Suprapubic skin (tissue), 4 donors: ENCODE measurements around the gene RUNX1. TPM values are rescaled to one million over a fixed set of nuclear protein-coding genes. Genes with fewer than 3 reads are reported as not detected.

ENCODE experiments used
- DNase-seq, 2 donors: peaks; one replicate each; pipeline ENCODE4 v3.0.0-alpha.2; 2019; ENCODE audit warnings: low spot score in 2 of 2
- H3K27ac ChIP-seq: fragments of 200-600 bp; sonication (generic); one replicate; pipeline ENCODE4 v1.5.1; 2019
- H3K27me3 ChIP-seq: fragments of 200-600 bp; sonication (generic); one replicate; pipeline ENCODE4 v1.5.1; 2019
- H3K36me3 ChIP-seq: fragments of 200-600 bp; sonication (generic); one replicate; pipeline ENCODE4 v1.5.1; 2019
- H3K4me1 ChIP-seq: fragments of 200-600 bp; sonication (generic); one replicate; pipeline ENCODE4 v1.5.1; 2019
- H3K4me3 ChIP-seq: fragments of 200-600 bp; sonication (generic); one replicate; pipeline ENCODE4 v1.5.1; 2019; ENCODE audit warnings: mild to moderate bottlenecking
- H3K9me3 ChIP-seq: fragments of 200-600 bp; sonication (generic); one replicate; pipeline ENCODE4 v1.5.1; 2019
- EP300 ChIP-seq: sonication (generic); formaldehyde crosslinking; IDR thresholded peaks from one replicate; pipeline ENCODE4 v1.6.1; 2017; ENCODE audit warnings: antibody characterized with exemption
- POLR2A ChIP-seq, 2 donors: fragments of 450-650 bp; IDR thresholded peaks; one replicate each; pipeline ENCODE4 v1.6.1; 2017; ENCODE audit warnings: antibody characterized with exemption in 2 of 2, mild to moderate bottlenecking in 2 of 2, moderate library complexity in 2 of 2
- POLR2AphosphoS5 ChIP-seq, 3 donors: sonication (generic); formaldehyde crosslinking; IDR thresholded peaks; one replicate each; pipeline ENCODE4 v1.6.1; 2017; ENCODE audit warnings: antibody characterized with exemption in 3 of 3
- WGBS: methylation state at CpG from one replicate; pipeline ENCODE4 v1.1.5; 2018; 5-methylcytosine and 5-hydroxymethylcytosine counted together
- total RNA-seq, 4 donors: library from RNA; depleted of rRNA; stranded (reverse); fragments of >200 nt; gene quantifications; one replicate each; pipeline ENCODE4 v1.1.0, GENCODE V29; 2016
- TF ChIP-seq, protein P1 (sequence below), 2 donors: fragments of 200-600 bp in 1 of 2; fragments of 450-650 bp in 1 of 2; sonication (generic) in 1 of 2; IDR thresholded peaks; one replicate each; pipeline ENCODE4 v1.5.1; 2016 to 2019; ENCODE audit warnings: antibody characterized with exemption in 2 of 2, mild to moderate bottlenecking in 1 of 2, moderate library complexity in 1 of 2

The RUNX1 gene
- total RNA-seq, 4 donors from 2014 or later = 15.4 to 26.7 (median 20.5) TPM

DNA sequence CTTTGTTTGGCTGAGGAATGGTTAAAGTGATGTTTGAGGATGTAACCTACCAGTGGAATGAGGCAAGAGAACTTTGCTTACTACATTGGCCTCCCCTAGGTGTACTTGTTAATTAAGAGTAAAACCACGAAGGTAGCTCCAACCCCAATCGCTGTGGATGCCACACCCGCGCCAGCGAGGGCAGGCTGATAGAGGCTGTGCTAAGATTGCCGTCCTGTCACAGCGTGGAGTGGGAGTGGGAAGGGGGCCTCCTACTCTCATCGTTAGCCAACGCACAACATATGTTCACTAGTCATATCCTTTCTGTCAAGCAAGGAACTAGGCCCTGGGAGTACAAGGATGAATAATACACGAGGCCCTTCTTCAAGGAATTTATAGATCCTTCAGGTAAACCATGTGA is 99.6 kb downstream of the RUNX1 start:
- H3K27me3 ChIP-seq = no peaks in the 10 kb centered on the region
- TF ChIP-seq POLR2A (IDR thresholded peaks at IDR 0.05) (no peak), EP300 (no peak), POLR2AphosphoS5 (IDR thresholded peaks at IDR 0.05) (no peak)
- TF ChIP-seq, protein P1, sequence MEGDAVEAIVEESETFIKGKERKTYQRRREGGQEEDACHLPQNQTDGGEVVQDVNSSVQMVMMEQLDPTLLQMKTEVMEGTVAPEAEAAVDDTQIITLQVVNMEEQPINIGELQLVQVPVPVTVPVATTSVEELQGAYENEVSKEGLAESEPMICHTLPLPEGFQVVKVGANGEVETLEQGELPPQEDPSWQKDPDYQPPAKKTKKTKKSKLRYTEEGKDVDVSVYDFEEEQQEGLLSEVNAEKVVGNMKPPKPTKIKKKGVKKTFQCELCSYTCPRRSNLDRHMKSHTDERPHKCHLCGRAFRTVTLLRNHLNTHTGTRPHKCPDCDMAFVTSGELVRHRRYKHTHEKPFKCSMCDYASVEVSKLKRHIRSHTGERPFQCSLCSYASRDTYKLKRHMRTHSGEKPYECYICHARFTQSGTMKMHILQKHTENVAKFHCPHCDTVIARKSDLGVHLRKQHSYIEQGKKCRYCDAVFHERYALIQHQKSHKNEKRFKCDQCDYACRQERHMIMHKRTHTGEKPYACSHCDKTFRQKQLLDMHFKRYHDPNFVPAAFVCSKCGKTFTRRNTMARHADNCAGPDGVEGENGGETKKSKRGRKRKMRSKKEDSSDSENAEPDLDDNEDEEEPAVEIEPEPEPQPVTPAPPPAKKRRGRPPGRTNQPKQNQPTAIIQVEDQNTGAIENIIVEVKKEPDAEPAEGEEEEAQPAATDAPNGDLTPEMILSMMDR (IDR thresholded peaks at IDR 0.05) = no peak
- no peak overlapping the region for H3K27ac ChIP-seq
- no peaks in the 10 kb centered on the region for H3K36me3 ChIP-seq
- no peak for DNase-seq
- H3K4me1 ChIP-seq = no peaks in the 10 kb centered on the region
- H3K9me3 ChIP-seq = no peaks in the 10 kb centered on the region
- 87% methylated on average over 10 of the region's 10 CpGs for WGBS
- no peak overlapping the region for H3K4me3 ChIP-seq

DNA sequence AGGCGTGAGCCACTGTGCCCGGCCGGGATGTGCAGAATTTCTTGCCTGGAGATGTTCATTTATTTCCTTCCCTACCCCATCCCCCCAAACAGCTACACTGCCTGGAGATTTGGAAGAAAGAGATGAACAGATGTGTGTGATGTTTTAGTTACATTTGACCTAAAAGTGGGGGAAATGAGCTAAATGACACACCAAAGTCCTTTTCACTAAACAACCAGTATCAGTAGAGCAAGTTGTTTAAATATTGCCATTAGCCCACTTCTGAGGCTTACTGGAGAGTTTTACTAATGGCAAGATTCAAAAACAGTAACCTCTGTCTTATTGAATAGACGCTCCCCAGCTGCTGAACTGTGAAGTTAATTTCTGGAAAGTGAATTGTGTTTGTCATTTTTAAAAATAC is 100.1 kb downstream of the RUNX1 start:
- Histone ChIP-seq H3K27ac (no peak overlapping the region), H3K27me3 (no peaks in the 10 kb centered on the region), H3K4me1 (no peaks in the 10 kb centered on the region), H3K4me3 (no peak overlapping the region), H3K36me3 (no peaks in the 10 kb centered on the region), H3K9me3 (no peaks in the 10 kb centered on the region)
- no peak for DNase-seq
- TF ChIP-seq EP300 (no peak), POLR2AphosphoS5 (IDR thresholded peaks at IDR 0.05) (no peak), POLR2A (IDR thresholded peaks at IDR 0.05) (no peak)
- TF ChIP-seq, protein P1 (IDR thresholded peaks at IDR 0.05) = no peak
- WGBS = 94% methylated on average over 4 of the region's 4 CpGs

DNA sequence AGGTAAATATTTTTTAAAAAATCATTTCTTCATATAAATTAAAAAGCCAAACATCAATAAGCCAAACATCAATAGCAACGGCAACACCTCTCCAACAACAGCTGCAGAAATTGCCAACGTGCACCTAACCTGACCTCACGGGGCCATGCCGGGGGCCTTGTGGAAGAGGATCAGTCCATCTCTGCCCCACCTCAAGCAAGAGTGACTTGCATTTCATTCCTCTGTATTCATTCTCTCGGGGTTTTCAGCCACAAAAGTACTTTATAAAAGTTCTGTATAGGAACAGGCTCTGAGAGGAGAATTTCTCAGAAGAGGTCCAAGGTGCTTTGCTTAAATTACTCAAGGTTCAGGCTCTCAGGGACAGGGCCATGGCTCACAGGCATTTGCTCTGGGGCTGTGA is 100.9 kb downstream of the RUNX1 start:
- DNase-seq = no peak
- Histone ChIP-seq H3K4me3 (no peak overlapping the region), H3K9me3 (no peaks in the 10 kb centered on the region), H3K36me3 (no peaks in the 10 kb centered on the region), H3K4me1 (no peaks in the 10 kb centered on the region), H3K27me3 (no peaks in the 10 kb centered on the region), H3K27ac (no peak overlapping the region)
- TF ChIP-seq EP300 (no peak), POLR2AphosphoS5 (IDR thresholded peaks at IDR 0.05) (no peak), POLR2A (IDR thresholded peaks at IDR 0.05) (no peak)
- TF ChIP-seq, protein P1 (IDR thresholded peaks at IDR 0.05) = no peak
- 92% methylated on average over 5 of the region's 5 CpGs for WGBS

DNA sequence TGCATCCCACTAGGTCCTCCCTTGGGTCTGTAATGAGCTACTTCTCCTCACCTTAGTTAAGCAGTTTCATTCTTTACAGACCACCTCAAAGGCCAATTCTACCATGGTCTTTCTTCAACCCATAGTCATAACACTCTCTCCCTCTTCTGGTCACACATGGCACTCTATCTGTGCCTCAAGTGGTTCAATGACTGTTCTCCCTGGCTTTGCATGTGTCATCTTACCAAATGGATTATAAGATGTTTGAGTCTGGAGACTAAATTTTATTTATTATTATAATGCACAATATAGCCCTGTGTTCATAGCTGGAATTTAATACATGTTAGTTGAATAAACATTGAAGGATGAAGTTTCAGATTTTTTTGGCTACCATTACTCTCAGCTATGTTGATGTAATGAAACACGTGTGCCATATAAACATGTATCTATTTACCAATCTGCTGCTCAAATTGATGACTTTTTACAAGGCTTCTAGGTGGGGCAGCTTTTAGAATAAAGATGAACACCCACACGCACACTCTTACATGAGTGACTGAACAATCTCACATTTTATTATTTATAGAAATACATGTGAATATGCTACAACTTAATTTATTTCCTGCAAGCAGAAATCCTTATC is 102.1 kb downstream of the RUNX1 start:
- no peak overlapping the region for H3K4me3 ChIP-seq
- no peak for DNase-seq
- no peaks in the 10 kb centered on the region for H3K4me1 ChIP-seq
- H3K36me3 ChIP-seq = no peaks in the 10 kb centered on the region
- H3K27ac ChIP-seq = no peak overlapping the region
- no peaks in the 10 kb centered on the region for H3K9me3 ChIP-seq
- TF ChIP-seq POLR2AphosphoS5 (IDR thresholded peaks at IDR 0.05) (no peak), POLR2A (IDR thresholded peaks at IDR 0.05) (no peak), EP300 (no peak)
- TF ChIP-seq, protein P1 (IDR thresholded peaks at IDR 0.05) = no peak
- peaks cover 6% of the 10 kb centered on the region for H3K27me3 ChIP-seq
- 69% methylated on average over 2 of the region's 2 CpGs for WGBS

DNA sequence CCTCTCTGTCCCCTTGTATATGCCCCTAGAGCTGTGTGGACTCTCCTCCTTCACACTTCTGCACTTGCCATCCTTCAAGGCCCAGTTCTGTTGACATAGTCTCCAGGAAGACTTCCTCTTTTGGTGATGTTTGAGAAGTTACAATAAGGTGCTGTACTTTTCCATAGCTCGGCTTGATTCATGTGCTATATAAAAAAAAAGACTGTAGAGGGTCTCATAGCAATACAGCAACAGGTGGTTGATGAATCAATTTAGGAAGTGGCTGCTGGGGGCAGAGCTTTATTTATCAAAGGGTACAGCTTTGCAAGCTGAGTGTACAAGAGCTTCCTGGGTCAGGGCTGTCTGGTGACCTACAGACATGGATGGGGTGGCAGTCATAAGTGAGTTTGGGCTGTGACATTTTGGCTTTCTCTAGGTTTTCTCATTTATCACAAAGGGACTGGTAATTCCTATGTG is 102.7 kb downstream of the RUNX1 start:
- Histone ChIP-seq H3K4me1 (no peaks in the 10 kb centered on the region), H3K4me3 (no peak overlapping the region), H3K36me3 (no peaks in the 10 kb centered on the region), H3K9me3 (no peaks in the 10 kb centered on the region), H3K27ac (no peak overlapping the region), H3K27me3 (peaks cover 6% of the 10 kb centered on the region)
- WGBS = 100% methylated on average over 1 of the region's 1 CpG
- TF ChIP-seq POLR2AphosphoS5 (IDR thresholded peaks at IDR 0.05) (no peak), EP300 (no peak), POLR2A (IDR thresholded peaks at IDR 0.05) (no peak)
- TF ChIP-seq, protein P1 (IDR thresholded peaks at IDR 0.05) = no peak
- DNase-seq = no peak
